HCEC 1CT (cell line): ENCODE results near the gene AKAP10.
"Not testable (repeated sequence)": the region's sequence is repeated elsewhere in the genome, so short reads cannot be mapped to it uniquely, and the experiment has no call there.

Source experiments
- DNase-seq: peaks from one replicate; pipeline ENCODE4 v3.0.0-alpha.2; 2017

Gene AKAP10

GRCh38 chr17:19860647-19861177 lies 116.9 kb downstream of the AKAP10 start:
- DNase-seq: not testable (repeated sequence)

GRCh38 chr17:19857640-19858039 lies 120.0 kb downstream of the AKAP10 start:
- DNase-seq: no peak
